GM18907 (cell line): ENCODE measurements around the gene SPCS1.
A peak's percentile ranks its signal among the peaks of the same experiment; 100 is the strongest.
"Not testable (repeated sequence)": the region's sequence is repeated elsewhere in the genome, so short reads cannot be mapped to it uniquely, and the experiment has no call there.

Source experiments
- ATAC-seq: cut with Tn5 transposase; IDR thresholded peaks from one replicate; pipeline ENCODE4 v1.9.1; 2021; ENCODE audit warnings: mild to moderate bottlenecking, moderate library complexity; ENCODE audit not compliant: unreplicated experiment

Gene SPCS1

DNA sequence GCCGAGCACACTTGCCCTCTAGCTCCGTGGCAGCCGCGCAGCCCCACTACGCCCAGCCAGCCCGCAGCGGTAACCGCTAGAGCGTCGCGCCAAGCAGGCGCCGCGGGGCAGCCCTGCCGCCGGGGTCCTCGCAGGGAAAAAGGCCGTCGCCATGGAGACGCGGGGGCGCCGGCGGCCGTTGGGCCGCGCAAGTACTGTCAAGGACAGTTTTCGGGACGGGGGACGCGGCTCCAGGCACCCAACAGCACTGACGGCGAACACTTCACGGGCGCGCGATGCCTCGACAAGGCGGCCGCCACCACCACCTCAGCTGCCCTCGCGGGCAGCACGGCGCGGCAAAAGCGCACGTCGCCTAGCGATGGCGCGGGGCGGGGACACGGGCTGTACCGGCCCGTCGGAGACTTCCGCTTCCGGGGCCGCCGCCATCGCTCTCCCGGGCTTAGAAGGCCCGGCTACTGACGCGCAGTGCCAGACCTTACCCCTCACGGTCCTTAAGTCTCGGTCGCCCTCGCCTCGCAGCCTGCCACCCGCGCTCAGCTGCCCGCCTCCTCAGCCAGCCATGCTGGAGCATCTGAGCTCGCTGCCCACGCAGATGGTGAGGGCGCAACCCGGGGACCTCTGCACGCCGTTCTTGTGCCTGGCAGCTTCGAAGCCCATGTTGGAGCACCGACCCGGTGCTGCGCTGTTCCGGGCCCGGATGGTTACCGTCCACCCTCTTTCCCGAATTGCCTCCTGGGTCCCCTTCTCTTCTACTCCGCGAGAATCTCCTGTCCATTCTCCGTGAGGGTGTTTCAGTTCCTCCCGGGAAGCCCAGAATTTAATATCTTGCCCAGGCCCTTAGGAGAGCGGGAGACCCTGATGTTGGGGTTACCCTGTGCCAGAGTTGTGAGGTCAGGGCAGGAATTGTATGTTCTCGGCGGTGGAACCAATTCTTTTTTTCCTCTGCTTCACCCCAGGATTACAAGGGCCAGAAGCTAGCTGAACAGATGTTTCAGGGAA lies at the start of gene SPCS1, which contains the start of gene GLT8D1:
TSS of gene SPCS1 (plus strand) at position 419 of the 999 bp plus-strand sequence. CDS start at position 560, 141 bp downstream.
TSS of gene GLT8D1 (minus strand) at position 104 of the 999 bp plus-strand sequence. CDS start 5,331 bp downstream, outside the sequence.
- peak; percentile 83 for ATAC-seq

DNA sequence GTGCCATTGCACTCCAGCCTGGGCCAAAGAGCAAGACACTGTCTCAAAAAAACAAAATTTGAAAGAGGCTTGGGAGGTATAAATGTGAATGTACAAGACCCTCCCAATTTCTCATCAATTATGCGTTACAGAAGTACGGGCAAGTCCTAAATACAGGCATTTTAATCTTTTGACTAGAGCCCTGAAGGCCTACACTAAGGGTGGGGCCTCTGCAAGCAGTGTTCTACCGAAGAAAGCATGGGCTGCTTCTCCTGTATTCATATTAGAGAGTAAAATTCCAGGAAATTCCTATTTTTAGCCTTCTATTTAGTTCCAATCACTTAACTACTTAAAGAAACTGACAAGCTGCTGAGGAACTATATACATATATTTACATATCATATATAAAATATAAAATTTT lies 45.9 kb upstream of the SPCS1 start:
- no peak for ATAC-seq

DNA sequence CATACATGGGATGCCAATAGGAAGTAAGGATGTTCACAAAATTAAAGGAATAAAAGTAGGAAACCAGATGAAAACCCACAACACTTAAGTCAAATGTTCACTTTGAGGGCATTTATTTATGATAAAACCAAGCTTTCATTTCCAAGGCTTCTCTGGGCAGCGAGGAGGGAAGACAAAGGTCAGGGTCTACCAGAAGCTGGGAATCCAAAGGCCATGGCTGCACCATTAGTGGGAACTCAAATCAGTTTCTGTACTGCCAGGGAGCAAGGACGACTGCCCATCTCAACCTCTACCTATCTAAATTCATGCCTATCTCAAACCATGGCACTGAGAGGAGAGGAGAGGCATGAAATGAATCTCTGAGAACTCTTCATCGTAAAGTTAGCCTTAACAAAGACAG lies 42.8 kb upstream of the SPCS1 start:
- no peak for ATAC-seq

DNA sequence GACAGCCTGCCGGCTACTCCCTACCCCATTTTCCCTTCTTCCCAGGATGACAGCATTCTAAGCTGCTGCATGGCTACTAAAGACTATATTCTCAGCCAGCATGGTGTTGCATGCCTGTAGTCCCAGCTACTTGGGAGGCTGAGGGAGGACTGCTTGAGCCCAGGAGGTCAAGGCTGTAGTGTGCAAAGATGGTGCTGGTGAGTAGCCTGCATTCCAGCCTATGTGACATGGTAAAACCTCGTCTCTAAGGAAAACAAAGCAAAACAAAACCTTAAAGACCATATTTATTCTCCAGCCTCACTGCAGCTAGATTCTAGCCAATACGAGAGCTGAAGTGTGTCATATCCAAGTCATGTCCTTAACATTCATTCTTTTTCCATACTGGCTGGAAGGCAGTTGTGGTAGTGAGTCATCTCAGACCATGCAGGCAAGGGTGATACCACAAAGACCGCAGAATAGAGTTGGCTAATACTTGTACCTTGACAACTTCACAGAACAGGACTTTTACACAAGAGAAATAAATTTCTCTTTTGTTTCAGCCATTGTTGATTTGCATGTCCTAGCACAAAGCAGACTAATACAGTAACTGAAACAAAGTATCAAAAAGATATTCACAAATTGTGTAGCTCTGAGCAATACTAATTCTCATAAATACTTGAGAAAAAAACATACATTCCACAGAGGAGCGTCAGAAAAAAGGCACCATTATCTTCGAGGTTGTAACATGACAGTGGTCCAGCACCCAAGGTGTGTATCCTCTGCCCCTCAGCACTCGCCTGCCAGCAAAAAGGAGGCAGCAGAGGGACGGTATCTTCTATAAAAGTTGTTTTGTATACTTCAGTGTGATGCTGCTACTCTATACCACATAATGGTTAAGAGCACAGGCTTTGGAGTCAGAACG lies 35.0 kb upstream of the SPCS1 start:
- no peak for ATAC-seq

DNA sequence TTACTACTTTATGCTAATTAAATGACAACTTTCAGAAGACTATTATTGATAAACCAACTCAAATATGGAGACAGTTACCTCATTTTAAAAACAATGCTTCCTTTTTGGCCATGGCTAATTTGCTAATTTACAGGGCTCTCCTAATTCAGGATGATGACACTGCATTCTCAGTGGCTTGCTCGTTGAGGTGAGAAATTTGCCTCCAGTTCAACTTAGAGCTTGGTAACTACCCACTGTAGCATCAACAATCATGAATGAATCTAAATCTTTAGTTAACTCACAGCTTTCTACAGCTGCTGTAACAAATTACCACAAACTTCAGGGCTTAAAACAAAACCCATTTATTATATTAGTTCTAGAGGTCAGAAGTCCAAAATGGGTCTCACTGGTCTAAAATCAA lies 34.2 kb upstream of the SPCS1 start:
- ATAC-seq, result no peak

DNA sequence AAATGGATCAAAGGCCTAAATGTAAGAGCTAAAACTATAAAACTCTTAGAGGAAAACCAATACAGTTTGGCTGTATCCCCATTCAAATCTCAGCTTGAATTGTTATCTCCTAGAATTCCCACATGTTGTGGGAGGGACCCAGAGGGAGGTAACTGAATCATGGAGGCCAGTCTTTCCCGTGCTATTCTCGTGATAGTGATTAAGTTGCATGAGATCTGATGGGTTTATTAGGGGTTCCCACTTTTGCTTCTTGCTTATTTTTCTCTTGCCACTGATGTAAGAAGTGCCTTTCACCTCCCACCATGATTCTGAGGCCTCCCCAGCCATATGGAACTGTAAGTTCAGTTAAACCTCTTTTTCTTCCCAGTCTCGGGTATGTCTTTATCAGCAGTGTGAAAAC lies 29.7 kb upstream of the SPCS1 start:
- ATAC-seq, result not testable (repeated sequence)

DNA sequence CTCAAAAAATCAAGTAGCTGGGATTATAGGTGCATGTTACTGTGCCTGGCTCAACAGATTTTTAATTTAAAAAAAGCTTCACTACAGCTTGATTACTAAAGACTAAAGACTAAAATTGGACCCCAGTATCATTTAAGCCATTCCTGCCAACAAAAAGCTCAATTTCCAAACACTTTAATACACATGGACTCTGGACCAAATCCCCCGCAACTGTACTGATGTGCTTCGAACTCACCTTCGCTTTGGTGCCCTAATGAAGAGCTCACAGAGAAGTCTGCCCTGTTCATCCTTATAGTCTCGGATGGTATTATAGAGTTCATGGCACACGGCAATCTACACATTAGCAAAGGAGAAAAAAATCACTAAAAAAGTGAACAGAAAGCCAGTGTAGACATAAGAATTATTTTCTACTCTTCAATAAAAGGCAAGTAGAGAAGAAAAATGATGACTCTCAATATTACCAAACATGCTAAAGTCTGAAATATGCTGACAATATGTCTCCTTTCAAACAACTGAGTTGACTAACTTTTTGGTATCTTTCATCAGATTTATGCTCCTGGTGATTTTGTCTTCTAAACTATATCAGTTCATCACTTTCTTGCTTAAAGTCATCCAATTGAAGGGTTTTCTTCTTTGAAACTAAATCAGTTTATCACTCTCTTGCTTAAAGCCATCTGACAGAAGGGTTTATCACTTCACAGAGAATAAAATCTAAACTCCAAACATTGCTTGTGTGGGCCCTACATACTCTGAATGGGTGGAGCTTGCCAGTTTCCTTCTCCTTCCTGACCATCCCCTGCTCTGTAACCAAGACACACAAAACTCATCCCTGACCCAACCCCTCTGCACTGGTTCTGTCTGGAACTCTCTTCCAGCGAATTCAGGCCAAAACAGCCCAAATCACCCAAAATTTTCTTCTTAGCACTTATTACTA lies 27.4 kb upstream of the SPCS1 start:
- ATAC-seq, result no peak

DNA sequence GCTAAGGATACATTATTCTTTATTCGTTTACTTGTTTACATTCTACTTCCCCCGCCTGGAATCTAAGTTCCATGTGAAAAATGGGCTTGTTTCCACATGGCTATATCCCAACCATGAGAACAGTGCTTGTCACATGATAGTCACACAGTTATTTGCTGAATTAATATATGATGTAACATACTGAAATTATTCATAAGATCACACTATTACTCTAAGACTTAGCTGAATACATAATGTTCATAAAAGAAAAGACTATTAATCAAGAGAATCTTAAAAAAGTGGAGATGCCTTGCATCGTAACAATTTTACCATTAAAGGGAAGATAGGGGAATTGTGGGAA lies 26.7 kb upstream of the SPCS1 start:
- no peak for ATAC-seq

DNA sequence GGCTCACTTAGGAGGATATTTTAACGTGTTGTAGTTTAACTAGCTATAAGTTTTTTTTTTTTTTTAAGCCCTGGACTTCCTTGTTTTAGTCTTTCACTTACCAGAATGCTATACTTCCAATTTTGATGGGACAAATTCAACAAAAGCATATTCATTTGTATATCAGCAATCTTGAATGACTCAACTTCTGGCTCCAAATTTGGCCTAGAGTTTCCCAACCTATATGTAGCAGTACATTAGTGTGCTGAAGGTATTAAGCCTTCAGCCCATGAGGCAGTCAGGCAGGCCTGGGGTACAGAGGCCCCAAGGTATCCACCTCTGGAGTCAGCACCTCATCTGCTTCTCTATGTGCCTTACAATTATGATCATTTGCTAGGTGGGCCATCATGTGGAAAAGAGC lies 26.1 kb upstream of the SPCS1 start:
- no peak for ATAC-seq

DNA sequence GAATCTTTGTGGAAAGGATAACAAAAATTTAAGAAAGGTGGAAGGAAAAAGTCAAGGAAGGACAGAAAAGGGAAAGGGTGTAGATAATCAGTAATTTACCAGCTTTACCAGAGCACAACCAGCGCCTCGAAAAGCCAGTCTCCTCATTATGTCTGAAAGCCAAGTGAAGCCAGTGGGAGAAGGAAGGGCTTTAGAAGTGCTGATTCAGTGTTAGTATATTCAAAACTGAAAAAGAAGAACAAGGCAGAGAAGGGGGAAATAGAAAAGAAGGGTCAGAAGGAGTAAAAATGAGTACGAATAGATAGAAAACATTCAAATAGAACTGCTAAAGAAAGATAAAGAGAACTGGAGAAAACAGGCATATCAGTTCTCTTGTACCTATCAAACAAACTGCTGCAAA lies 24.3 kb upstream of the SPCS1 start:
- ATAC-seq, result no peak

DNA sequence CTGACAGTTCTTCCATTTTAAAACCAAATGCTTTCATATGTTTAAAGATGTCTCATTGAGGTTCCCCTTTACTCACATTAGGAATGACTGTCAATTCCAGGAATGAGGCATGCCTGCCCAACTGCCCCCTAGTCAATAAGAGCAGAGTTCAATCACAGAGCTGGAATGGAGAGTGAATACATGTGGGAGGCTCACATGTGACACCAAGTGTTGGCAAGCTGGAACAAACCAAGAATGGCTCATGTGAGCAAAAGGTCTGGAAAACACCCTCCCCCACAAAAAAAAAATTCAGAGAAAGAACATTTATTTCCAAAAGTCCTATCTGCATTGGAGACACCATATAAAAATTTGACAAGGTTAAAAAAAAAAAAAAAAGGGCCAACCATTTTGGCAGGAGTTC lies 23.9 kb upstream of the SPCS1 start:
- no peak for ATAC-seq

DNA sequence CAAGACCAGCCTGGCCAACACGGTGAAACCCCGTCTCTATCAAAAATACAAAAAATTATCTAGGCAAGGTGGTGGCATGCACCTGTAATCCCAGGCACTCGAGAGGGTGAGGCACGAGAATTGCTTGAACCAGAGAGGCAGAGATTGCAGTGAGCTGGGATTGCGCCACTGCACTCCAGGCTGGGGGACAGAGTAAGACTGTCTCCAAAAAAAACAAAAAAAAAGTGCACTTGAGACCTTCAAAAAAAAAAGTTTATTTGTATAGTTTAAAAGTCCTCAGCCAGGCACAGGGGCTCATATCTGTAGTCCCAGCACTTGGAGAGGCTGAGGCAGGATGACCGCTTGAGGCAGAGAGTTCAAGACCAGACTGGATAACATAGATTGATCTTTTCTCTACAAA lies 22.3 kb upstream of the SPCS1 start:
- no peak for ATAC-seq

DNA sequence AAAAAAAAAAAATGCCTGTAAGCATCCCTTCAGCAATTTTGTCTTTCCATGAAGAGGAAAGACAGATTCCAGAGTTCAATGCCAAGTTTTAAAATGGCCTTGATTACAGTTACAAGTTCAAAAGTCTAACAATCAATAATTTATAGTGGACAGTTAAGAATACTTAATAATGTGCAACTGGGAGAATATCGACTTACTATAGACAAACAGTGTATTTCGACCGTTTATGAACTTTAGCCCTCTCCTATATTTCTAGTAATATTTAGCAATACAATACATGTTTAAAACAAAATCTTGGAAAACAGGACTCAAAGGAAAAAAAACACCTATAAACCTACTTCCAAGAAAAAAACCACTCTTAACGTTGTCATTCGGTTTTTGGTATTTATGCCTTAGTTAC lies 21.7 kb upstream of the SPCS1 start:
- no peak for ATAC-seq

DNA sequence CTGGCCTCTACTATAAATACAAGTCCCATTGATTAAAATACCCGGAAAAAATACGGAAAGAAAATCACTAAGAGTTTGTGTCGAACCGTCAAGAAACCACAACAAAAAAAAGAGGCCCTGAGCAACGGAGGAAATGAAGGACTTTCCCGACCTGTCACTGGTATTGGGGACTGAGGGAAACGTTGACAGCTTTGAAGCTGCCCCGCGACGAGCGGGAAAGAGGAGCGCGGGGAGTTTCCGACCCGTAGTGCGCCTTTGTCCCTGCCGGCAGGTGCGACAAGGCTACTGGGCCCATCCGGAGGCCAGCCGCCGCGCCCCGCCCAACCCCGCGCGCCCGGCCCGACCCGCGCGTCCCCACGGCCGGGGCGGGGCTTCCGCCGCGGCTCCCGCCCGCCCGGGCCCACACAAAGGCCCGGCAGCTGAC lies 20.6 kb upstream of the SPCS1 start:
- ATAC-seq, result peak; percentile 81

DNA sequence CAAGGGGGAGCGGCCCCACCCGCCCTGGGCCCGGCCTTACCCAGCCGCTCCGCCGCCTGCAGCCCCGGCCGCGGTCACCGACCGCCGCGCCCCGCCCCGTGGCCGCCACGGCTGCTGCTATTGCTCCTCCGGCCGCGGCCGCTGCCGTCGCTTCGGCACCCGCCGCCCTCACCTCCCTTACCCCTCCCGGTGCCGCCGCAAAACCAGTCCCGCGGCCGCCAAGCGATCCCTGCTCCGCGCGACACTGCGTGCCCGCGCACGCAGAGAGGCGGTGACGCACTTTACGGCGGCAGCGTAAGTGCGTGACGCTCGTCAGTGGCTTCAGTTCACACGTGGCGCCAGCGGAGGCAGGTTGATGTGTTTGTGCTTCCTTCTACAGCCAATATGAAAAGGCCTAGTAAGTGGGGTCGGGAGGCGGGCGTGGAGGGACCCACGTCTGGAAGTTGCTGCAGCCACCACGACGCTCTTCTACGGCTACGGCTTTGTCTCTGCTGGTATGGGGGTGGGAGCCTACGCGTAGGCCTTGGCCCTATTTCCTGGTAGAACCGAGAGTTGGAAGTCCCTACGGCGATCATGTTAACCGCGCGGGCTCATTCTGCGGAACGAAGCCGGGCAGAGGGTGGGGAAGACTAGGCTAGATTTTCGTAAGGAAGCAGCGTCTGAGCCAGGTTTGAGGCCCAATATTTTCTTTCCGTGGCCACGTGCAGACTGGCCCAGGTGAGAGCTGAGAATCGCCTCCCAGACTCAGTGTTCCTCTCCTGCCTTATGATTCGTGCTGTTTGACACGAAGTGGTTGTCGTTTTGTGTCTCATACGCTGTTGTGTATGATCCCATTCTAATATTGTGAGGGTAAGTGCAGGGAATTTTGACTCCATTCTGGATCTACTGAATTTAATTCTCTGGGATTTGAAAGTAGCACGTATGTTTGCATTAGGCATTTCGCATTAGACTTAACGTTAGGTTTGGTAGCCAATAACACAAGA lies 19.9 kb upstream of the SPCS1 start, which contains the start of the genes GNL3 and PBRM1:
TSS of gene GNL3 (plus strand) at position 324 of the 983 bp plus-strand sequence. CDS start at position 385, 61 bp downstream.
TSS of gene PBRM1 (minus strand) at position 205 of the 983 bp plus-strand sequence.
- peak; percentile 76 for ATAC-seq

DNA sequence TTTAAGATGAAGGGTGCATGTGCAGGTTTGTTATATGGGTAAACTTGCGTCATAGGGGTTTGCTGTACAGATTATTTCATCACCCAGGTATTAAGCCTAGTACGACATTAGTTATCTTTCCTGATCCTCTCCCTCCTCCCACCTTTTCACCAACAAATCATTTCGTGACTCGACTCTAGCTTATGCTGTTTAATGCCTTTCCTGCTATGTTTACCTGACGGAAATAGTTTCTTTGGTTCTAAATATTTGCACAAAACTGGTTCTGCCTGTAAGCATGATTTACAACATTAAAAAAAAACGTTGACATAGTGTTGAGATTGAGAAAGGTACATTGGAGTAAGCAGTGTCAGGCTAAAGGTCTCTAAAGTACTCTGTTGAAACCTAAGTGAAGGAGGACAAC lies 17.6 kb upstream of the SPCS1 start:
- no peak for ATAC-seq

DNA sequence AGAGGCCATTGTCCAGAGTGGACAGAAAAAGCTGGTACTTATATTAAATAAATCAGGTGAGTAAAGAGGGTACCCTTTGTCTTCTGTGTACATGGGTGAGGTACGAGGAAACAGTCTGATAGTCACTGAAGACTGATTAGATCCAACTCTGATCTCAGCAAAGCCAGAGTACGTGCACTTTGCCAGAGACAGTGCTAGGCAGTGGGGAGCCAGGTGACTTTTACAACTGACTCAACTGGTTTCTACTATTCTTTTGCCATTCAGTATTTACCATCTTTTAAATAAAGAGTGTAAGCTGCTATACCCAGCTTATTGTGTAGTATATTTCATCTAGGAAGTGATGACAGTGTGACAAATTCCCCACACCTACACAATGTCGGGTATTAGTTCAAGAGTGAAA lies 16.8 kb upstream of the SPCS1 start:
- ATAC-seq, result no peak

DNA sequence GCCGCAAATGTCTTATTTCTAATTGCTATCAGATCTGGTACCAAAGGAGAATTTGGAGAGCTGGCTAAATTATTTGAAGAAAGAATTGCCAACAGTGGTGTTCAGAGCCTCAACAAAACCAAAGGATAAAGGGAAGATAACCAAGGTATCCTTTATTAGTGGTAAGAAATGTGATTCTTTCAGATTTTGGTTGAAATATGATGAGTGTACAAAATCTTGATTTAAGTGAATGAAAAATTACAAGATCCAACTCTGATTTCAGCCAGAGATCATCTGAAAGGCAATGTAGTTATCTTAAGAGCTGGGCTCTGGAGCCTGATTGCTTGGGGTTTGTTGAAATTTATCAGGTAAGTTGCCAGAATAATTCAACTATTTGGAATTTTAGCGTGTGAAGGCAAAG lies 15.3 kb upstream of the SPCS1 start:
- no peak for ATAC-seq

DNA sequence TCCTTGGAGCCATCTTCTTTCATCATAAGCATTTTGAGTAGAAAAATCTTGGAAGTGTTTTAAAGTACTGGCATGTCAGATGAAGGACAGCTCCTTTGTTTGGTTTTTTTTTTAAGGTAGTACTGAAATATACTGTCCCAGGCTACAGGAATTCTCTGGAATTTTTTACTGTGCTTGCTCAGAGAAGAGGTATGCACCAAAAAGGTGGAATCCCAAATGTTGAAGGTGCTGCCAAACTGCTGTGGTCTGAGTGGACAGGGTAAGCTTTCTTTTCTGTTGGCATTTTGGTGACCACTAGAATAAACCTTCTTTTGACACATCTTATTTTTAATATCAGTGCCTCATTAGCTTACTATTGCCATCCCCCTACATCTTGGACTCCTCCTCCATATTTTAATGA lies 12.8 kb upstream of the SPCS1 start:
- ATAC-seq, result no peak
